ENCODE results near the gene ZDHHC24.
A peak's percentile ranks its signal among the peaks of the same experiment; 100 is the strongest.

The ZDHHC24 gene

GRCh38 chr11:66564984-66565383, 19.1 kb upstream of the ZDHHC24 start:
- no peak for DNase-seq (ENCODE audit: low spot score)

- DNase-seq (ENCODE audit: low spot score): no peak
Measured at GRCh38 chr11:66564538-66564937, 18.7 kb upstream of the ZDHHC24 start.

GRCh38 chr11:66563832-66564231, 18.0 kb upstream of the ZDHHC24 start:
- no peak for DNase-seq (ENCODE audit: low spot score)

GRCh38 chr11:66562907-66563583, 17.2 kb upstream of the ZDHHC24 start:
- no peak for DNase-seq (ENCODE audit: low spot score)

GRCh38 chr11:66562275-66562674, 16.4 kb upstream of the ZDHHC24 start:
- no peak for DNase-seq (ENCODE audit: low spot score)

GRCh38 chr11:66561975-66562248, 16.1 kb upstream of the ZDHHC24 start:
- no peak for DNase-seq (ENCODE audit: low spot score)

GRCh38 chr11:66561178-66561974, 15.5 kb upstream of the ZDHHC24 start:
- no peak for DNase-seq (ENCODE audit: low spot score)

- DNase-seq (ENCODE audit: low spot score): no peak
Measured at GRCh38 chr11:66559866-66560676, 14.2 kb upstream of the ZDHHC24 start.

GRCh38 chr11:66559142-66559865, 13.5 kb upstream of the ZDHHC24 start:
- peak; percentile 47 for DNase-seq (ENCODE audit: low spot score)

GRCh38 chr11:66557733-66558326, 12.0 kb upstream of the ZDHHC24 start:
- no peak for DNase-seq (ENCODE audit: low spot score)

GRCh38 chr11:66556086-66556485, 10.2 kb upstream of the ZDHHC24 start:
- DNase-seq (ENCODE audit: low spot score): no peak

GRCh38 chr11:66555416-66555815, 9.6 kb upstream of the ZDHHC24 start:
- DNase-seq (ENCODE audit: low spot score): no peak

- no peak for DNase-seq (ENCODE audit: low spot score)
Measured at GRCh38 chr11:66554602-66555001, 8.8 kb upstream of the ZDHHC24 start.

GRCh38 chr11:66550887-66551286, 5.0 kb upstream of the ZDHHC24 start:
- no peak for DNase-seq (ENCODE audit: low spot score)

GRCh38 chr11:66549696-66550095, 3.8 kb upstream of the ZDHHC24 start:
- DNase-seq (ENCODE audit: low spot score): no peak

- no peak for DNase-seq (ENCODE audit: low spot score)
Measured at GRCh38 chr11:66548774-66549630, 3.2 kb upstream of the ZDHHC24 start.

GRCh38 chr11:66548041-66548440, 2.2 kb upstream of the ZDHHC24 start:
- DNase-seq (ENCODE audit: low spot score): no peak

GRCh38 chr11:66547662-66548009, 1.8 kb upstream of the ZDHHC24 start:
- no peak for DNase-seq (ENCODE audit: low spot score)

- no peak for DNase-seq (ENCODE audit: low spot score)
Measured at GRCh38 chr11:66546966-66547661, 1.3 kb upstream of the ZDHHC24 start.

GRCh38 chr11:66546368-66546965, 619 bp upstream of the ZDHHC24 start, which contains the start of gene ACTN3:
Gene ACTN3 (plus strand): TSS chr11:66546903. CDS start chr11:66546938, 35 bp downstream.
- DNase-seq (ENCODE audit: low spot score): peak; percentile 39
